Measurements from ENCODE around the gene PRELID2.

GRCh38 chr5:145852990-145853389 is 17.8 kb upstream of the PRELID2 start:
- TF ChIP-seq POLR2A (IDR thresholded peaks at IDR 0.05; ENCODE audit: low read depth, low read length) (no peak), POLR2AphosphoS5 (IDR thresholded peaks at IDR 0.05; ENCODE audit: low read depth, low read length) (no peak), PAX5 (IDR thresholded peaks at IDR 0.05; ENCODE audit: insufficient read depth, low read length, severe bottlenecking) (no peak), TAF1 (IDR thresholded peaks at IDR 0.05; ENCODE audit: low read depth, low read length) (no peak), POU2F2 (IDR thresholded peaks at IDR 0.05; ENCODE audit: low read depth, low read length) (no peak)
